UCSD-AML1 (cell line): ENCODE data around the gene AMY2B.
"Not testable (repeated sequence)": the region's sequence is repeated elsewhere in the genome, so short reads cannot be mapped to it uniquely, and the experiment has no call there.

Source experiments
- DNase-seq: peaks from one replicate; lab custom pipeline; 2025; ENCODE audit not compliant: unreplicated experiment; lab: John Stamatoyannopoulos, UW

AMY2B gene

DNA sequence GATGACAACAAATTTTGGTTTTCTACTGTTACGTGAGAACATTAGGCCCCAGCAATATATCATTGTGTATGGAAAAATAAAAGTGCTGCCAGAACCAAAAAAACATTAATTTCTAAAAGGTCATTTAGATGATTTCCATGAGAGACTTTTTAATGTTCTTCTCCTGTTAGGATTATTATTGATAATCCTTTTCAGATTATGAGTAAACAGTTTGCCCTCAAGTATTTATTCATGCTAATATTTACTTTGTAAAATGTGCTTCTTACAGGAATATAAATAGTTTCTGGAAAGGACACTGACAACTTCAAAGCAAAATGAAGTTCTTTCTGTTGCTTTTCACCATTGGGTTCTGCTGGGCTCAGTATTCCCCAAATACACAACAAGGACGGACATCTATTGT, at the start of gene AMY2B:
TSS of gene AMY2B (plus strand) at position 301 of the 400 bp plus-strand sequence. CDS start at position 315, 14 bp downstream.
- not testable (repeated sequence) for DNase-seq

GRCh38 chr1:103523346-103523745, 48.0 kb upstream of the AMY2B start:
- DNase-seq: no peak

GRCh38 chr1:103525114-103525606, 46.2 kb upstream of the AMY2B start:
- no peak for DNase-seq

- DNase-seq: peak; percentile 91
Observed at GRCh38 chr1:103525607-103526507, 45.5 kb upstream of the AMY2B start, which contains the start of gene RNPC3. Gene RNPC3, plus strand, starts transcription at chr1:103525699. Its CDS starts 372 bp downstream, at chr1:103526071.

DNA sequence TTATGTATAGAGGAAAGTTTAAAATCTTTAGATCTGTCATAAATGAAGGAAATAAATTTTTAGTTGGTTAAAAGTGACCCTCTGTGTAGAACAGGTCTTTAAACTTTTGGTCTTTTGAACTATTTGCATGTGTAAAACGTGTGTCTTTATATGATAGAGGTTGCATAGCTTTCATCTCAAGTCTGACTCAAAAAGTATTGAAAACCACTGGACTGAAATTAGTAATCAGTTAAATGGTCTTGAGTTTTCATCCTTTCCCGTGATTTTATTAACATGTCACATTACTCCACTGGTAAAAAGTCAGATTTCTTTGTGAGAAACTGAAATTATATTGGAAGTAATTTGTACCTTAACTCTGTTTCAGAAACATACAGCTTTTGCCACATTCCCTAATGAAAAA, 44.1 kb upstream of the AMY2B start:
- DNase-seq: no peak

DNA sequence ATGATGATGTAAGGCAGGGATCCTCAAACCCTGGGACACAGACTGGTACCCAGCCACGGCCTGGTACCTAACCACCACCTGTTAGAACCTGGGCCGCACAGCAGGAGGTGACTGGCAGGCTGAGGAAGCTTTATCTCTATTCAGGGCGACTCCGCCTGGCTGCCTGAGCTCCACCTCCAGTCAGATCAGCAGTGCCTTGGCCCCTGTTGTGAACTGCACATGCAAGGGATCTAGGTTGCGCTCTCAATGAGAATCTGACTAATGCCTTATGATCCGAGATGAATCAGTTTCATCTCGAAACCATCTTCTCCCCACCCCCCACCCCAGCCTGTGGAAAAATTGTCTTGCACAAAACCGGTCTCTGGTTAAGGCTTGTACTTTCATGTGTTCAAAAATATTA, 41.6 kb upstream of the AMY2B start:
- peak; percentile 3 for DNase-seq

- no peak for DNase-seq
Observed at GRCh38 chr1:103538226-103538625, 33.2 kb upstream of the AMY2B start.

DNA sequence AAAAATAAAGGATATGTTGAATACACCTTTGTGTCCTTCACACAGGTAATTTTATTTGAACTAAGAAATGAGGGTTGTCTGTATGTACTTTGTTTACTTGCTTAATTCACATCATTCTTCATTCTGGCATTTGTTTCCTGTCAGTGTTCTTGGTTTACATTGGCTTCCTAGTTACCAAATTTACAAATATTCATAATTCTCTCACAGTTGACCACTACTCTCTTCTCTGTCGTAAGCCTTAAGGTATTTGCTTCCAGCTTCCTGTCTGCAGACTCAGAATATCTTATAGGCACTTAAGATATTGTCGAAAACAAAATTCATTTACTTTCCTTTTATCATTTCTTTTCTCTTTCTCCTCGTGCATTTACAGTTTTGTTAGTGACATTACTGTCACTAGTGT, 30.0 kb upstream of the AMY2B start:
- DNase-seq: no peak

DNA sequence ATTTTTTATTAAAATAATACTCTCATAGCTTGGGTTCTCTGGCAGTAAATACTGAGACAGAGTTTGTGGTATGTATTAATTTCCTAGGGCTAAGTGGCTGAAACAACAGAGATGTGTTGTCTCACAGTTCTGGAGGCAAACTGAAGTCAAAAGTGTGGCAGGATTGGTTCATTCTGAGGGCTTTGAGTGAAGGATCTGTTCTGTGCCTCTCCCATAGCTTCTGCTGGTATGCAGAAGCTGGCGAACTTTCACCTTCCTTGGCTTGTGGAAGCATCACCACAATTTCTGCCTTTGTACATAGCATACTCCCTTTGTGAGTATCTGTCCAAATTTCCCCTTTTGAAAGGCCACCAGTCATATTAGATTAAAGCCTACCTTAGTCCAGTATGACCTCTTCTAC, 24.9 kb upstream of the AMY2B start:
- peak; percentile 1 for DNase-seq

- DNase-seq: peak; percentile 2
Observed at GRCh38 chr1:103547840-103548239, 23.5 kb upstream of the AMY2B start.

DNA sequence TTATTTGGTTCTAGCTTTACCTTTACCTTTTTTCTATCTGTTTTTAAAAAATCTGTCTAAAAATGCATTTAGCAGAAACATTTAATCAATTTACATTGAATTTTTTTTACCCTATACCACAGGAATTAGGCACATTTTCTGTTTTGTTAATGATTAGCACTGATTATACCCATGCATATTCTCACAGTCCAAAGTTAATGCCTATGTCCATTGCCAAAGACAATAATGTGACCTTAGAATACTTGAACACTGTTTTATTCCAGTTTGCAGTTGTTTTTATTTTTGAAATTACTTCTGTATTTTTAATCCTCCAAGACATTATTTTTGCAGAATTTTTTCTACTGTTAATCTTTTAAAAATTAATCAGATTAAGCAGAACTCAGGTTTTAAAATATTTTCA, 11.0 kb upstream of the AMY2B start:
- no peak for DNase-seq

DNA sequence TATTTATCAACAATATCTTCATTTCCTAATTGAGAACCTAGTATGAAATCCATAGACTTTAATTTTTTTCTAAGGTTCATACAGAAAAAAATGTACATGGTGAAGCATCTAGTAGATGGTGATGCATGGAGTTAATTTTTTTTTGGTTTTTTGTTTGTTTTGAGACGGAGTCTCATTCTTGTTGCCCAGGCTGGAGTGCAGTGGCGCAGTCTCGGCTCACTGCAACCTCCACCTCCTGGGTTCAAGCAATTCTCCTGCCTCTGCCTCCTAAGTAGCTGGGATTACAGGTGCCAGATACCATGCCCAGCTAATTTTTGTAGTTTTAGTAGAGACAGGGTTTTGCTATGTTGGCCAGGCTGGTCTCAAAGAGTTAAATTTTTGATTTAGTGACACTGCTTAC, 10.3 kb upstream of the AMY2B start:
- not testable (repeated sequence) for DNase-seq

DNA sequence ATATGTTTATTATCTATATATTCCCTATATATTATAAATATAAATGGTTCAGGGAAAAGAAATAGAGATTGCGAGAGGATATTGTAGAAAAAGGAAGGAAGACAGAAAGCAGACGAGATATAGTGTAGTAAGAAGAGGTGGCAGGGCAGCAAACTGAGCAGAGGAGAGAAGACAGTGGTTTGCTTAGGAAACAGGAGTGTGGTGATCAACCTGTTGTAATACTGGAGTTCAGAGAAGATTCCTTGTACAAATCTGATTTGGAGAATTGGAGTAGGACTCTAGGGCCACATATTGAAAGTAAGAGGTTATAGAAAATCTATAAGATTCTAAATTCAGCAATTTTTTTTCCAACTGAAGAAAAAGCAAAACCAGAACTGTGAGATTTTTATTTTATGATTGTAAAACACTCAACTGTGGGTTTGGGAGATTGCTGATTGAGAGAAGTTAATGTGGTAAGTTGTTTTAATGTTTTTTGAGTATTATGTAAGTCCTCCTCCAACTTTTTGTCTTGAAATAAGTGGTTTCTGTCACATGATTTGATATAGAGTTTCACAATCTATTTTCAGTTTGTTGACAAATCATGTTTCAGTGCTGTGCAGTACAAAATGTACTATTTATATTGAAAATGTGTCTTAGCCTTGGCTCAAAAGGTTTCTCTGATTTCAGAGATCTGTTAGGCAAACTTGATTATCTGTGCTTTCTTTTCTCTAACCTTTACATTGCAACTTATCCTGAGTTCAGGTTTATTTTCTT, 9.6 kb upstream of the AMY2B start:
- DNase-seq: no peak

DNA sequence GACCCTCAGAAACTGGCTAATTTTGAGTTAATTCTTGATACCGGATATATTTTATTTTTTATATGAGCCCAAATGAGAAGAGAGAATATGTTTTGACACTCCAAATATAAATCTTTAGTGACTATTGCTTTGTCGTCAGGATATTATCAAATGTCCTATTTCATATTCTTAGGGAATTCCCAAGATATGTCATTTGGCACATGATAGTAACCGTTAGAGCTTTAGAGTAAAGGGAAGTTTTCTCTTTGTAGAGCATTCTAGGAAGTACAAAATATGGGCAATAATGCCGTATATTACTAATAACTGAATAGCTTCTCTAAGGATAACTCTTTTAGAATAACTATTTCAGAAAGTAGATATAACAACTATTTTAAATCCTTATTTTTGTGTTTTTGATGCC, 8.3 kb upstream of the AMY2B start:
- DNase-seq: no peak

GRCh38 chr1:103569493-103569892, 1.9 kb upstream of the AMY2B start:
- DNase-seq: no peak

DNA sequence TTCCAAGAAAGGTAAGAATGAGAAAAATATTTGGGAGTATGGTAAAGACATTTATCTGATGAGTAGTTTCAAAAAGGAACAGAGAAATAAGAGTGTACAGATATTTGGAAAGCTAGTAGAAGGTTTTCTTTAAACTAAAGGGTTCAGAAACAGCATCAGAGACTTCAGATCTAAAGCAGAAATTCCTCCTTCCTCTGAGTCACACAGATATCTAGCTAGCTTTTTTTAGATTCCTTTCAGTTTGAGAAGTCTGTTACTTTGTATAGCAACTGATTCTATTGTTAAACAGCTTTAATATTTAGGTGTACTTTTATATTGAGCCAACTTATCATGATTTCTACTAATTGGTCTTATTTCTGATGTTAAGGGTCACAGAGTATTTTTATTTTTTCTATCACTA, 4.7 kb downstream of the AMY2B start:
- no peak for DNase-seq

DNA sequence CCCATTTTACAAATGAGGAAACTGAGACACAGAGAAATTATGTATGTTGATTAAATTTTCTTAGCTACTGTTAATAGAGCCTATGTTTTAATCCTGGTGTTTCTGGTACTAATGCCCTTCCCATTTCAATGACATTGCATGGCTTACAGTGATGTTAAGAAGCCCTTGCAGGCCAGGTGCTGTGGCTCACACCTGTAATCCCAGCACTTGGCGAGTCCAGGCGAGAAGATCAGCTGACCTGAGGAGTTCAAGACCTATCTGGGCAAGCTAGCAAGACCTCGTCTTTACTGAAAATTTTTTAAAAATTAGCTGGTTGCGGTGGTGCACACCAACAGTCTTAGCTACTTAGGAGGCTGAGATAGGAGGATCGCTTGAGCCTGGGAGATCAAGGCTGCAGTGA, 5.4 kb downstream of the AMY2B start:
- not testable (repeated sequence) for DNase-seq

- DNase-seq: no peak
Observed at GRCh38 chr1:103582464-103582863, 11.1 kb downstream of the AMY2B start.

- DNase-seq: no peak
Observed at GRCh38 chr1:103583887-103584286, 12.5 kb downstream of the AMY2B start.

DNA sequence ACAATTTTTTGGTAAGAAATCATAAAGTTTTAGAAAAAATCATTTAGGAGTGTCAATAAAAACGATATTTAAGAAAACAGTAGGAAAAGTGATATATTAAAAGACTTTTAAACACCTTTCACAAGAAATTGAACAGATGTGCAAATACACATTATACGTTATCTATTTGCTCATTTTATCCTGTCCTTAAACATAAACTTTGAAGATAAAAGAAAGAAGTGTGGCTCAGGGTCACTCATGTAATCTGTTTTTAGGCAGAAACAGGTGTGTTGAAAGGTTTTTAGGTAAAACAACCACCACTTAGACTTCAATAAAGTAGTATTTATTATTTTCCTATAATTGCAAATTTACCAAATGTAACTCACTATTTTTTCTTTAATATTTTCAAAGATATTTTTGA, 13.1 kb downstream of the AMY2B start:
- no peak for DNase-seq

DNA sequence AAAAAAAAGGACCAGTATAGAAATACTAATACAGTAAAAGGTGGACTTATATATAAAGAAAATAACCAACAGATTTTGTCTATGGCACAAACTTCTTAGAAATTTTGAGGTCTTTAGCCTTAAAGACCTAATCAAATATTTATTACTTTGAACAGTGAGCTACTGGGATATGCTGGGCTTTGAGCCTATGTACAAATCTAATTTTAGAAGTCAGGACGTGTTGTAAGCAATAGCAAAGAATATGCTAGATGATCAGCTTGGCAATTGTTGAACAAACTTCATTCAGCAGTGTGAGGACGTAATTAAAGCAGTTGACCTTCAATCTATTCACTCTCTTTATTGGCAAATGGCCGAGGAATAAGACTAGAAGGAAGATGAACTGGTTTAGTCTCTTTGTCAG, 31.4 kb downstream of the AMY2B start:
- DNase-seq: not testable (repeated sequence)

DNA sequence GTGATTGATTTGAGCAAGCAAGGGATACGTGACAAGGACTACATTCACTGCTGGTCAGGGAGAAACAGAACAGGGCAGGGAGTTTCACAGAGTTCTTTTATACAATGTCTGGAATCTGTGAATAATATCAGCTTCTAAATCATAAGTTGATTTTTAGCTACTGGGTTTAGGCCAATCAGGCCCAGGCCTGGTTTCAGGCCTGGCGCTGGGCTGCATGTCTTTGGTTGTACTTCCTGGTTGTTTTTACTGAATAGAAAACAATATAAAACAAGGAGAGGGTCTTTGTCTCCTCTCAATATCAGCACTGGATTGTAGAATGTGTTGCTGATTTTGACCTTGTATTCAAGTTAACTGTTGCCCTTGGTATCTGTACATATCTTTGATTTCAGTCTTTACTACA, 45.0 kb downstream of the AMY2B start:
- no peak for DNase-seq
